GM13977 (cell line): Measurements from ENCODE around the gene IKZF4.

Source experiments
- DNase-seq: peaks from one replicate; pipeline ENCODE4 v3.0.0; 2012; ENCODE audit warnings: low spot score
- in situ Hi-C: fragments of 300-500 bp; cut with MboI; formaldehyde crosslinking; loops from one replicate; pipeline ENCODE4 v1.12.0; 2022; ENCODE audit warnings: low sequenced_read_pairs, low pct_unique_long_range_greater_than_20kb, mixed read lengths, inconsistent platforms; ENCODE audit not compliant: unreplicated experiment
- TF ChIP-seq, protein P1 (sequence below): IDR thresholded peaks from 2 replicates; pipeline ENCODE4 v1.5.1; 2012; ENCODE audit warnings: mild to moderate bottlenecking, control low read depth; ENCODE audit not compliant: insufficient read depth; ENCODE audit errors: extremely low read depth, missing control alignments

Gene IKZF4

GRCh38 chr12:56029166-56029519, 8.3 kb downstream of the IKZF4 start:
- in situ Hi-C loops = loop anchor here (25.0 kb wide), 1 partner anchor 292 kb away; the partner anchor contains the start of genes CD63 and GDF11
- no peak for DNase-seq
- TF ChIP-seq, protein P1, sequence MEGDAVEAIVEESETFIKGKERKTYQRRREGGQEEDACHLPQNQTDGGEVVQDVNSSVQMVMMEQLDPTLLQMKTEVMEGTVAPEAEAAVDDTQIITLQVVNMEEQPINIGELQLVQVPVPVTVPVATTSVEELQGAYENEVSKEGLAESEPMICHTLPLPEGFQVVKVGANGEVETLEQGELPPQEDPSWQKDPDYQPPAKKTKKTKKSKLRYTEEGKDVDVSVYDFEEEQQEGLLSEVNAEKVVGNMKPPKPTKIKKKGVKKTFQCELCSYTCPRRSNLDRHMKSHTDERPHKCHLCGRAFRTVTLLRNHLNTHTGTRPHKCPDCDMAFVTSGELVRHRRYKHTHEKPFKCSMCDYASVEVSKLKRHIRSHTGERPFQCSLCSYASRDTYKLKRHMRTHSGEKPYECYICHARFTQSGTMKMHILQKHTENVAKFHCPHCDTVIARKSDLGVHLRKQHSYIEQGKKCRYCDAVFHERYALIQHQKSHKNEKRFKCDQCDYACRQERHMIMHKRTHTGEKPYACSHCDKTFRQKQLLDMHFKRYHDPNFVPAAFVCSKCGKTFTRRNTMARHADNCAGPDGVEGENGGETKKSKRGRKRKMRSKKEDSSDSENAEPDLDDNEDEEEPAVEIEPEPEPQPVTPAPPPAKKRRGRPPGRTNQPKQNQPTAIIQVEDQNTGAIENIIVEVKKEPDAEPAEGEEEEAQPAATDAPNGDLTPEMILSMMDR = no peak

GRCh38 chr12:56029666-56030293, 8.9 kb downstream of the IKZF4 start:
- peak; percentile 71 for DNase-seq
- in situ Hi-C loops = loop anchor here (25.0 kb wide), 1 partner anchor 292 kb away; the partner anchor contains the start of genes CD63 and GDF11
- TF ChIP-seq, protein P1 = peak; percentile 67

DNA sequence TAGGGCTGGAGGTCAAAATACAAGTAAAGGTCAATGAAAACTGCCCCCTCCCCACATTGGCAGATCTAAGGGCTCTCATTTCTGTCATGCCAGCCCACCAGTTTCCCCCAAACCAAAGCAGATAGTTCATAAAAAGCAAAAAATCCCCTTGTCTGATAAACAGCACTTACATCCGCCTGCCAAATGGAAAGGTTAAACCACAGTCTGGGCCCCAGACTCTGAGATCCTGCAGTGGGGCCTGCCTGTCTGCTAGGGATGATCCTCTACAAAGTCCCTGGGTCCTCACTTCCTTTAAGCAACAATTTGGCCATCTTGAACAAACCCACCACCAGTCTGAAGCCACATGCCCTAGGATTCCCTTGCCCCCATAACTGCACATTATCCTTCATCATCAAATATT, 11.1 kb downstream of the IKZF4 start:
- in situ Hi-C loops = loop anchor here (25.0 kb wide), 1 partner anchor 295 kb away; the partner anchor contains the start of genes CD63 and GDF11
- DNase-seq = no peak
- TF ChIP-seq, protein P1 = no peak

- DNase-seq = no peak
- in situ Hi-C loops = loop anchor here (5.0 to 25.0 kb wide), 2 partner anchors 32 to 297 kb away; partner anchors contain the start of genes CD63 and GDF11
- TF ChIP-seq, protein P1 = no peak
These were observed 13.9 kb downstream of the IKZF4 start for GRCh38 chr12:56034586-56035332.

DNA sequence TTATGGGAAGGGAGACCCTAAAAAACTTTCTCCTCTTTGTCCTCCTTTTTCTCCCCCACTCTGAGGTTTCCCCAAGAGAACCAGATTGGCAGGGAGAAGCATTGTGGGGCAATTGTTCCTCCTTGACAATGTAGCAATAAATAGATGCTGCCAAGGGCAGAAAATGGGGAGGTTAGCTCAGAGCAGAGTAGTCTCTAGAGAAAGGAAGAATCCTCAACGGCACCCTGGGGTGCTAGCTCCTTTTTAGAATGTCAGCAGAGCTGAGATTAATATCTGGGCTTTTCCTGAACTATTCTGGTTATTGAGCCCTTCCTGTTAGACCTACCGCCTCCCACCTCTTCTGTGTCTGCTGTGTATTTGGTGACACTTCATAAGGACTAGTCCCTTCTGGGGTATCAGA, 16.3 kb downstream of the IKZF4 start:
- in situ Hi-C loops = loop anchor here (5.0 to 25.0 kb wide), 2 partner anchors 35 to 300 kb away; partner anchors contain the start of genes CD63 and GDF11
- DNase-seq = no peak
- TF ChIP-seq, protein P1 = no peak

- in situ Hi-C loops = loop anchor here (5.0 to 25.0 kb wide), 2 partner anchors 36 to 301 kb away; partner anchors contain the start of genes CD63 and GDF11
- TF ChIP-seq, protein P1 = no peak
- no peak for DNase-seq
These were observed 17.3 kb downstream of the IKZF4 start for GRCh38 chr12:56038022-56038655.
